OCI-LY7 (cell line): ENCODE data around the gene CEACAM6.

Source experiments
- CTCF ChIP-seq: fragments of 200-600 bp; sonication (generic); conservative IDR thresholded peaks from 2 replicates; pipeline ENCODE4 v1.5.1; 2014; ENCODE audit warnings: mild to moderate bottlenecking, antibody characterized with exemption, low read length, moderate library complexity, mixed read lengths
- EZH2phosphoT487 ChIP-seq: fragments of 200-600 bp; sonication (generic); IDR thresholded peaks from 2 replicates; pipeline ENCODE4 v1.6.1; 2018; ENCODE audit warnings: low read depth, borderline replicate concordance, mild to moderate bottlenecking, mixed run types, antibody characterized with exemption, low read length, moderate library complexity, mixed read lengths

GRCh38 chr19:41734585-41734984 is 20.7 kb upstream of the CEACAM6 start:
- TF ChIP-seq CTCF, result no peak
- TF ChIP-seq EZH2phosphoT487, result no peak
